MM.1S (cell line): Measurements from ENCODE around the gene KIAA0930.

Experiments
- DNase-seq: peaks from one replicate; pipeline ENCODE4 v3.0.0-alpha.2; 2015
- H2AFZ ChIP-seq: fragments of 300-600 bp; sonication (generic); 2 replicates; pipeline ENCODE4 v1.6.0; 2016; ENCODE audit warnings: antibody characterized with exemption, low read length
- H3F3A ChIP-seq: fragments of 300-600 bp; sonication (generic); 2 replicates; pipeline ENCODE4 v1.6.1; 2016; ENCODE audit warnings: mild to moderate bottlenecking, antibody characterized with exemption, low read length, moderate library complexity, mixed read lengths; ENCODE audit not compliant: insufficient read depth
- H3K27ac ChIP-seq: fragments of 300-600 bp; sonication (generic); 2 replicates; pipeline ENCODE4 v1.5.1; 2016; ENCODE audit warnings: mild to moderate bottlenecking, low read length
- H3K27me3 ChIP-seq: fragments of 300-600 bp; sonication (generic); replicated peaks from 2 replicates; pipeline ENCODE4 v1.6.0; 2016; ENCODE audit warnings: low read length; ENCODE audit not compliant: insufficient read depth
- H3K36me3 ChIP-seq: fragments of 300-600 bp; sonication (generic); replicated peaks from 2 replicates; pipeline ENCODE4 v1.6.1; 2016; ENCODE audit warnings: mild to moderate bottlenecking, low read length, mixed read lengths; ENCODE audit not compliant: insufficient read depth
- H3K4me1 ChIP-seq: fragments of 300-600 bp; sonication (generic); 2 replicates; pipeline ENCODE4 v1.6.1; 2016; ENCODE audit warnings: low read length, mixed read lengths
- H3K4me2 ChIP-seq: fragments of 300-600 bp; sonication (generic); 2 replicates; pipeline ENCODE4 v1.6.0; 2016; ENCODE audit warnings: low read depth, low read length
- H3K4me3 ChIP-seq: fragments of 300-600 bp; sonication (generic); 2 replicates; pipeline ENCODE4 v1.5.1; 2016; ENCODE audit warnings: low read length, mixed read lengths
- H3K79me2 ChIP-seq: fragments of 300-600 bp; sonication (generic); 2 replicates; pipeline ENCODE4 v1.6.1; 2016; ENCODE audit warnings: mixed run types, low read length, mixed read lengths
- H3K9ac ChIP-seq: fragments of 300-600 bp; sonication (generic); 2 replicates; pipeline ENCODE4 v1.6.1; 2016; ENCODE audit warnings: low read length, mixed read lengths
- H3K9me2 ChIP-seq: fragments of 300-600 bp; sonication (generic); replicated peaks from 2 replicates; pipeline ENCODE4 v1.6.1; 2016; ENCODE audit warnings: mild to moderate bottlenecking, low read length, mixed read lengths; ENCODE audit not compliant: insufficient read depth
- H3K9me3 ChIP-seq: fragments of 300-600 bp; sonication (generic); replicated peaks from 2 replicates; pipeline ENCODE4 v1.6.1; 2016; ENCODE audit warnings: mild to moderate bottlenecking, low read length, mixed read lengths; ENCODE audit not compliant: insufficient read depth
- H4K20me1 ChIP-seq: fragments of 300-600 bp; sonication (generic); 2 replicates; pipeline ENCODE4 v1.6.1; 2016; ENCODE audit warnings: mild to moderate bottlenecking, low read length, moderate library complexity, mixed read lengths; ENCODE audit not compliant: insufficient read depth
- EZH2 ChIP-seq: fragments of 300-600 bp; sonication (generic); optimal IDR thresholded peaks from 2 replicates; pipeline ENCODE3; 2017; ENCODE audit warnings: low read depth, mild to moderate bottlenecking, antibody characterized with exemption, low read length, mixed read lengths
- EZH2phosphoT487 ChIP-seq: fragments of 300-600 bp; sonication (generic); IDR thresholded peaks from 2 replicates; pipeline ENCODE4 v1.6.1; 2018; ENCODE audit warnings: antibody characterized with exemption, low read length
- TF ChIP-seq, protein P1 (sequence below): fragments of 300-600 bp; sonication (generic); IDR thresholded peaks from 2 replicates; pipeline ENCODE4 v1.5.1; 2016; ENCODE audit warnings: antibody characterized with exemption, low read length, mixed read lengths

KIAA0930 gene

GRCh38 chr22:45240810-45241631, at the start of gene KIAA0930:
Gene KIAA0930 (minus strand): TSS chr22:45240894. CDS start chr22:45240703, 191 bp downstream.
- TF ChIP-seq EZH2 (no peak), EZH2phosphoT487 (no peak)
- TF ChIP-seq, protein P1, sequence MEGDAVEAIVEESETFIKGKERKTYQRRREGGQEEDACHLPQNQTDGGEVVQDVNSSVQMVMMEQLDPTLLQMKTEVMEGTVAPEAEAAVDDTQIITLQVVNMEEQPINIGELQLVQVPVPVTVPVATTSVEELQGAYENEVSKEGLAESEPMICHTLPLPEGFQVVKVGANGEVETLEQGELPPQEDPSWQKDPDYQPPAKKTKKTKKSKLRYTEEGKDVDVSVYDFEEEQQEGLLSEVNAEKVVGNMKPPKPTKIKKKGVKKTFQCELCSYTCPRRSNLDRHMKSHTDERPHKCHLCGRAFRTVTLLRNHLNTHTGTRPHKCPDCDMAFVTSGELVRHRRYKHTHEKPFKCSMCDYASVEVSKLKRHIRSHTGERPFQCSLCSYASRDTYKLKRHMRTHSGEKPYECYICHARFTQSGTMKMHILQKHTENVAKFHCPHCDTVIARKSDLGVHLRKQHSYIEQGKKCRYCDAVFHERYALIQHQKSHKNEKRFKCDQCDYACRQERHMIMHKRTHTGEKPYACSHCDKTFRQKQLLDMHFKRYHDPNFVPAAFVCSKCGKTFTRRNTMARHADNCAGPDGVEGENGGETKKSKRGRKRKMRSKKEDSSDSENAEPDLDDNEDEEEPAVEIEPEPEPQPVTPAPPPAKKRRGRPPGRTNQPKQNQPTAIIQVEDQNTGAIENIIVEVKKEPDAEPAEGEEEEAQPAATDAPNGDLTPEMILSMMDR = no peak

DNA sequence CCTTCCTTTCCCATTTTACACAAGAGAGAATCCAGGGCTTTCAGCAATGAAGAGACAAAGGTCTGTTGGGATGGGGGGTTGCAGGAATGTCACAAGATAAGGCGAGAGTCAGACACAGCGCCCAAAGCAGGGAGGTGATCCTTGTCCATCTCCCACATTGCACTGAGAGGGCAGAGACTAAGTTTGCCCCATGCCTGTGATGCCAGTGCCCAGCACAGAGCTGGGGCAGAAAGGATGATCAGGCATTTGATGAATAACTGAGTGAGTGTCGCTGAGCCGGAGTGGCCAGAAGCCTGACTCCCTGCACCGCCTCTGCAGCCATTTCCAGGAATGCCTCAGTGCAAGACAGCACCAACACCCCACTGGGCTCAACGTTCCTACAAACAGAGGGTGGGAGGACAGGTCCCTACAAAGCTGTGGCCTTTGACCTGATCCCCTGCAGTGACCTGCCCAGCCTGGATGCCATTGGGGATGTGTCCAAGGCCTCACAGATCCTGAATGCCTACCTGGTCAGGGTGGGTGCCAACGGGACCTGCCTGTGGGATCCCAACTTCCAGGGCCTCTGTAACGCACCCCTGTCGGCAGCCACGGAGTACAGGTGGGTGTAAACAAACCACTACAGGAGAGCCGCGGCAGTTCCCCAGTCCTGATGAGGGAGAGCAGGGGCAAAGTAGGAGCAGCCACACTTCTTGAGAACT, 46.3 kb upstream of the KIAA0930 start:
- no peak overlapping the region for H2AFZ ChIP-seq
- H3K4me1 ChIP-seq = peaks cover 4% of the 10 kb centered on the region; the same call in 1 of the 2 replicates
- no peaks in the 10 kb centered on the region for H3K9me3 ChIP-seq
- no peaks in the 10 kb centered on the region for H3K36me3 ChIP-seq
- H3K9ac ChIP-seq = no peak overlapping the region
- H3K4me3 ChIP-seq = no peak overlapping the region
- H3K79me2 ChIP-seq = no peaks in the 10 kb centered on the region
- DNase-seq = no peak
- no peaks in the 10 kb centered on the region for H3F3A ChIP-seq
- no peak for TF ChIP-seq EZH2
- TF ChIP-seq EZH2phosphoT487 = no peak
- TF ChIP-seq, protein P1 = no peak
- H3K9me2 ChIP-seq = no peaks in the 10 kb centered on the region
- no peaks in the 10 kb centered on the region for H4K20me1 ChIP-seq
- no peak overlapping the region for H3K27ac ChIP-seq
- H3K4me2 ChIP-seq = no peak overlapping the region
- H3K27me3 ChIP-seq = peaks cover 18% of the 10 kb centered on the region

More at GRCh38 chr22:45240810-45241631, at the start of gene KIAA0930:
- Histone ChIP-seq H3K4me1 (peaks cover 41% of the 10 kb centered on the region), H3K9me3 (no peaks in the 10 kb centered on the region), H3K4me3 (peak within 1 kb of the TSS; percentile 73), H3K9me2 (no peaks in the 10 kb centered on the region), H3K9ac (peak within 1 kb of the TSS; percentile 52), H3K27me3 (no peaks in the 10 kb centered on the region), H2AFZ (peak within 1 kb of the TSS; percentile 98), H4K20me1 (no peaks in the 10 kb centered on the region), H3F3A (peaks cover 23% of the 10 kb centered on the region), H3K36me3 (no peaks in the 10 kb centered on the region), H3K27ac (no peak within 1 kb of the TSS), H3K4me2 (peak within 1 kb of the TSS; percentile 94), H3K79me2 (peaks cover 44% of the 10 kb centered on the region)
- DNase-seq = peak; percentile 72

- Histone ChIP-seq H3K36me3 (no peaks in the 10 kb centered on the region), H3K27ac (no peak overlapping the region), H3K4me3 (no peak overlapping the region; the same call in 1 of the 2 replicates), H3K4me2 (peak overlapping the region; percentile 79; the same call in 1 of the 2 replicates), H3K4me1 (peaks cover 4% of the 10 kb centered on the region; the same call in 1 of the 2 replicates), H4K20me1 (no peaks in the 10 kb centered on the region), H3K9me2 (no peaks in the 10 kb centered on the region), H3K27me3 (peaks cover 18% of the 10 kb centered on the region), H3F3A (no peaks in the 10 kb centered on the region), H3K79me2 (no peaks in the 10 kb centered on the region), H3K9me3 (no peaks in the 10 kb centered on the region), H2AFZ (0 out of 2 replicates have a peak overlapping the region, but pooled peaks have one; percentile 39), H3K9ac (no peak overlapping the region)
- DNase-seq = no peak
- TF ChIP-seq EZH2 (no peak), EZH2phosphoT487 (no peak)
- TF ChIP-seq, protein P1 = no peak
Observed at GRCh38 chr22:45285263-45286058, 44.8 kb upstream of the KIAA0930 start.
